Mesenteric fat pad (tissue), 1 donor: ENCODE data around the gene NME1. TPM values are rescaled to one million over a fixed set of nuclear protein-coding genes. Genes with fewer than 3 reads are reported as not detected.
"Not testable (repeated sequence)": the region's sequence is repeated elsewhere in the genome, so short reads cannot be mapped to it uniquely, and the experiment has no call there.

Experiments used
- DNase-seq: peaks from one replicate; pipeline ENCODE4 v3.0.0-alpha.2; 2020; ENCODE audit warnings: low spot score
- long read RNA-seq: library from polyadenylated mRNA; unstranded; transcript quantifications from one replicate; pipeline ENCODE4 v2.0.0, GENCODE V29; 2020
- total RNA-seq: library from RNA; stranded (reverse); fragmentation: NEBNext Ultra II Directional; extraction: Animal tissue kit (Norgen Biotek cat#: 25700); gene quantifications from one replicate; pipeline ENCODE4 v1.2.1, GENCODE V29; 2021
- donor health status: DM: yes; HTN: yes; CAD: no.

NME1 gene
- 118 TPM for total RNA-seq
- long read RNA-seq, transcript NME1-203 (5 exons, 940 nt), result major isoform, 75 of 101 reads
- long read RNA-seq, partial matches to known transcripts, result 13 of 101 reads
- long read RNA-seq, other reads (novel, unspliced or antisense), result 4 of 101 reads

- DNase-seq, result peak; percentile 98
Measured at GRCh38 chr17:51153210-51154072, at the start of gene NME1. Gene NME1, plus strand, starts transcription at chr17:51153559. Its CDS starts 2,096 bp downstream, at chr17:51155655.

GRCh38 chr17:51107778-51108177 is 45.6 kb upstream of the NME1 start:
- DNase-seq, result no peak

- peak; percentile 6 for DNase-seq
Measured at GRCh38 chr17:51112303-51113222, 40.8 kb upstream of the NME1 start.

GRCh38 chr17:51115179-51115578 is 38.2 kb upstream of the NME1 start:
- DNase-seq, result no peak

GRCh38 chr17:51118330-51119195 is 34.8 kb upstream of the NME1 start:
- no peak for DNase-seq

- no peak for DNase-seq
Measured at GRCh38 chr17:51119415-51120356, 33.7 kb upstream of the NME1 start.

- DNase-seq, result peak; percentile 89
Measured at GRCh38 chr17:51120357-51120738, 33.0 kb upstream of the NME1 start.

- peak; percentile 99 for DNase-seq
Measured at GRCh38 chr17:51120739-51121619, 32.4 kb upstream of the NME1 start, which contains the start of gene SPAG9. Gene SPAG9, minus strand, starts transcription at chr17:51120868. Its CDS starts 212 bp downstream, at chr17:51120656.

- peak; percentile 95 for DNase-seq
Measured at GRCh38 chr17:51121620-51122472, 31.5 kb upstream of the NME1 start.

- DNase-seq, result not testable (repeated sequence)
Measured at GRCh38 chr17:51122473-51123115, 30.8 kb upstream of the NME1 start.

- no peak for DNase-seq
Measured at GRCh38 chr17:51124640-51125503, 28.5 kb upstream of the NME1 start.

GRCh38 chr17:51128076-51128475 is 25.3 kb upstream of the NME1 start:
- DNase-seq, result no peak

- DNase-seq, result no peak
Measured at GRCh38 chr17:51132964-51133319, 20.4 kb upstream of the NME1 start.

- DNase-seq, result no peak
Measured at GRCh38 chr17:51133365-51133764, 20.0 kb upstream of the NME1 start.

- DNase-seq, result no peak
Measured at GRCh38 chr17:51135956-51136355, 17.4 kb upstream of the NME1 start.

GRCh38 chr17:51142597-51142996 is 10.8 kb upstream of the NME1 start:
- DNase-seq, result no peak
